ENCODE measurements around the gene FGD6.

The FGD6 gene

DNA sequence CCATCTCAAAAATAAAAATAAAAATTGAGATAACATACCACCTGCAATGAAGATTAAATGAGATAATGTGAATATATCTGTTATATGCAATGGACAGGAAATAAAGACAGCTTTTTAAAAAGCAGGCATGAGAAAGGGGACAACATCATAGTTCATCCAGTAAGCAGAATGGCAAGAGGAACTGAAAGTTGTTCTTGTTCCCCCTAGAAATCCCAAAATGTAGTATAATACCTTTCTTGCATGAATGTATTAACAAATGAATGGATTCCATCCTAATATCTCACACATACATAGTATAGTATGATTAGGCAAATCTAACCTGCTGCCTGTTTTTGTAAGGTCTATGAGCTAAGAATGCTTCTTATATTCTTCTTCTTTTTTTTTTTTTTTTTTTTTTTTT lies 31.4 kb downstream of the FGD6 start:
- no peak for DNase-seq (ENCODE audit: low read depth)
- H3K4me3 ChIP-seq (ENCODE audit: low read depth, low read length), result no peak overlapping the region

DNA sequence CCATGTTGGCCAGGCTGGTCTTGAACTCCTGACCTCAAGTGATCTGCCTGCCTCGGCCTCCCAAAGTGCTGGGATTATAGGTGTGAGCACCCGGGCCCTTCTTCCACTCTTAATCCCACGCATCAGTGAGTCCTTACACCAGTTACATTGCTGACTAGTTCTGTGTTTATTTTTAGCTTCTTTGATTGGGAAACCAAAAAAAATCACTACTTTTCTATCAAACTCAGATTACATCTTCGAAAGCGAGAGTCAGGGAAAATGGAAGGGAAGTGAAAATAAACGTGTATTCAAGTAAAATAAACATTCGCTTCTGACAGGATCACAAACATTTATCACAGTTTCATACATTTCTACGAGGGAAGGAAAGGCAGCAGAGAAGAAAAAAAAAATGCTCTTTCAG lies 32.2 kb downstream of the FGD6 start:
- DNase-seq (ENCODE audit: low read depth), result no peak
- H3K4me3 ChIP-seq (ENCODE audit: low read depth, low read length), result no peak overlapping the region

DNA sequence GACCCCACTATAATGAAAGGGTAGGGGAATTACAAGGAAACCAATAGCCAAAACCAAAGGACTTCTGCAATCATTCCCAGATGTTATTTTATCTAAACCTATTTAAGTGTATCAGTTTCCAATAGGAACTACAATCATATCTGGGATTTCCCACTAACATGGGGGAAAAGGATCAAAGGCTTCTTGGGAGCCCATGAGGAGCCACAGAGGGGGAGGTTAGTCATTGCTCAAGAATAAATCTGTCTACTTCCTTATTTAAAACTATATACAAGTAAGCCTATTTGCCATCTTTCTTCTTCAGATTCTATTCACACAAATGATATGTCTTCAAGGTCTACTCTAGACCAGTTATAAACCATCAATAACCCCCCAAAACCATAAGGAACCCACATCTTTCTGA lies 33.1 kb downstream of the FGD6 start:
- no peak overlapping the region for H3K4me3 ChIP-seq (ENCODE audit: low read depth, low read length)
- no peak for DNase-seq (ENCODE audit: low read depth)

DNA sequence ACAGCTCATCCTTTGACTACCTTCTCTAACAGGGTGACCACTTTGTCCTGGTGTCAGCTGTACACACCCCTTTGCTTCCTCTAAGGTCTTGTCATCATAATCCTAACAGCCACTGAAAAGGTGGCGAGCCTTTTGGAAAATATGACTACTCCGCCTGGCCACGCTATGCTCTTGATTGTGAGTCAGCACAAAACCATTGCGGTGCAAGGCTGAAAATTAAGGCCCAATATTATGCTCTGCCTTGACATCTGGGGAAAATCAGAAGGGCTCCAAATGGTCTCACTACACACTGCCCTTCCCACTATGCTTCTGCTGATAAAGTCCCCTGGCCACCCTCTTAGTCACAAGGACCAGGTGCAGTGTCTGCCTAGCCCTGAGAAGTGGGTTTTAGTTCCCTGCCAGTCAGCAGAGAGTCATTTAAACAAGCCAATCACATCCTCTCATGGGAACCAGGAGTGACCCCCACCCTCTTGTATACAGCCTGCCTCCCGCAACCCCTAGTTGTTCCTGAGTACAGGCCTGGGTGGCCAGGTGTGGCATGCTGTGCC lies 34.3 kb downstream of the FGD6 start:
- DNase-seq (ENCODE audit: low read depth), result no peak

DNA sequence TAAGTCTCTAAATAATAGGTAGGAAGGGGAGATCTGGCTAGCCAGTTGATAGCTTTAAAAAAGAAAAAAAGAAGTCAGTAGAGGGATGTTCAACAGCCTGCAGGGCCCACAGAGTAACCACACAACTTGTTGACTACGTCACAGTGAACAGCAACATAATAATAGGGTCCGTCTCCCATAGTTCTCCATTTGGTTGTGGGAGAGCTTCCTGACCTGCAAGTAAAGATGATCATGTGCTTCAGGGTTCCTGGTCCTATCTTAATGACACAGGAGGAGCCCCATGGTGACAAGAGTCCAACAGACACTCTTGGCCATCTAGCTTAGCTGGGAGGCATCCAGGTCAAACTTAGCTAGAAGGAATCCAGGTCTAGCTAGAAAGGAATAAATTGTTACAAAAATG lies 36.2 kb downstream of the FGD6 start:
- no peak for DNase-seq (ENCODE audit: low read depth)

More for the DNA sequence above, 34.3 kb downstream of the FGD6 start:
- H3K4me3 ChIP-seq (ENCODE audit: low read depth, low read length), result no peak overlapping the region

DNA sequence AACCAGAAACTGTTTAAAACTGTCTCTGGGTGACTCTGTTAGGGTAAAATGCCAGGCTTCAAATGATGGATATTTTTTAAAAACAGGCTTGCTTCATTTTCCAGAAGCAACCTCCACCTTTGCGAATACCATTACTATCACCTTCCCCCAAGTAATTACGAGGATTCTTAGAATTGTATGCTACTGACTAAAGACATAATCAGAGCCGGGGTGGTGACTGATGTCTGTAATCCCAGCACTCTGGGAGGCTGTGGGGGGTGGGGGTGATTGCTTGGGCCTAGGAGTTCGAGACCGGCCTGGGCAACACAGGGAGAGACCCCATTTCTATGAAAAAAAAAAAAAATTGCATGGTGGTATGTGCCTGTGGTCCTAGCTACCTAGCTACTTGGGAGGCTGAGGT lies 38.3 kb downstream of the FGD6 start:
- no peak for DNase-seq (ENCODE audit: low read depth)
- H3K4me3 ChIP-seq (ENCODE audit: low read depth, low read length), result no peak overlapping the region

More for the DNA sequence above, 36.2 kb downstream of the FGD6 start:
- H3K4me3 ChIP-seq (ENCODE audit: low read depth, low read length), result no peak overlapping the region

DNA sequence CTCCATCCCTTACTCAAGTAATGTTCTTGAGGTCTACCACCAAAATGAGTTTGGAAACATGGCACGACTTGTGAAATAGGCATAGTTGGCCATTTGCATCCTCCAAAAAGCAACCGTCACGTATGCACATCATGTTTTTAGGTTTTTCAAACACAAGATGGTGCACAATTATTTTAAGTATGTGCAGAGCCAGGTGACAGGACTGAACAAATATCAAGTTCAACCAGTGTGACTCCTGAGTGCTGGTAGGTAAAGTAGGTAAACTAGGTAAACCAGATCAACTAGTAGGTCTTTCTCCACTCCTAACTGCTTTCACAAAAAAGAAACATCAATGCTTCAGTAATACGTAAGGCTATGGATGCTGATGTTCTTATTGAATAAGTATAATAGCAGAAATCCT lies 39.1 kb downstream of the FGD6 start:
- no peak overlapping the region for H3K4me3 ChIP-seq (ENCODE audit: low read depth, low read length)
- DNase-seq (ENCODE audit: low read depth), result no peak

DNA sequence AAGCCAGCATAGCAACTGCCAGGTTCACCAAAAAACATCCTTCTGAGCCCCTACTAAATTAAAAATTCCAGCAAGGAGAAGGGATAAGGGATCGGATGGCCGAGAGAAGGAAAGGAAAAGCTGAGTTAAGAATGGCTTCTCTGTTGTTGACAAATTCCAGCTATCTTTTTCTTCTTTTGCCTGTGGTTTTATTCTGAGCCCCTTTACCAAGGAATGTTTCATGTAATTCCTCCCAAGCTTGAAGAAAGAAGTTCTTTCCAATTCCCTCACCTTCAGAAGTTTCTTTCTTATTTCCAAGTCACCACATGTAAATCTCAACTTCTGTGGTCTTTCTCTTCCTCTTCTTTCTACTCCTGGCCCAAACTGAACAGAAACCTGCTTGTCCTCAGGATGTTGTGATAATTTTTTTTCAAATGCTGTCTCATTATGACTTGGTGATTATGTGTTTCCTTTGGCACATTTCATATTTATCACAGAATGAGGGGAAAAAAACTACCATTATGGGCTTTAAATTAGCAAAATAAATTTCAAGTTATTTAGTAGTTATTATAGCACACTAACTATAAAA lies 40.0 kb downstream of the FGD6 start:
- no peak for DNase-seq (ENCODE audit: low read depth)
- no peak overlapping the region for H3K4me3 ChIP-seq (ENCODE audit: low read depth, low read length)

DNA sequence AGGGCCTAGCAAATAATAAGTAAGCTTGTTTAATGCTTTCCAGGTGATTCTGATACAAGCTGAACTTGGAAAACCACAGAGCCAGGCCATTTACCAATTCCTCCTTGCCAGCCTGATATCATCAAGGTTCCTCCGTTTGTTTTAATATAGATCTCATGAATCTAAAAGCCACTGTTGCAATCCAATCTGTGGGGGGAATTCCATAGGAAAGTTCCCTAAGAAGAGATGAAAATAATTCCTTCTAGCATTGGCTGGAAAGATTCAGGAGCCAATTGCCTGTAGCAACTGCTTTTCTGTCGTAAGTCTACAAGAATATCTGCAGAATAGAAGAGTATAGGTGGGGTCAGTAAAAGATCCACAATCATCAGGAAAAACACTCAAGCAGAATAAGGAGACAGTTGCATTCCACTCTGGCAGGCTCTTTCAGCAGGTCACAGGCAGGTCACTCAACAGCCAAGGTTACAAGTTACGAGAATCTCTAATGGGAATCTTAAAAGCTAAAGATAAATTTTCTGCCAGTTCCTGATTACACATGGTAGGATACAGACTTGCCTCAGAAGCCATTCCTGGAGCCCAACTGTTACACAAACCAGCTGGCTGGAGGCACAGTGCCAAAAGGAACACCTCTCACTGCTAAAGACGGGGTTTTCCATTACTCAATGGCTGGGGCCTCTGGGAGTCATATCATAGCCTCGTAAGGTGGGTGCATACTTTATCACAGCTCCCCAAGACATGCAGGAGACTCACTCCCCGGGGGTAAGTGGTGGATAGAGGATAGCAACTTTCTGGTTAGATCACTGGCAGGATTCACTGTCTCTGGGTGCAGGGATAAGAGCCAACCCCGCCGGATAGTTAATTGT lies 43.6 kb downstream of the FGD6 start:
- DNase-seq (ENCODE audit: low read depth), result peak; percentile 76
- no peak overlapping the region for H3K4me3 ChIP-seq (ENCODE audit: low read depth, low read length)

DNA sequence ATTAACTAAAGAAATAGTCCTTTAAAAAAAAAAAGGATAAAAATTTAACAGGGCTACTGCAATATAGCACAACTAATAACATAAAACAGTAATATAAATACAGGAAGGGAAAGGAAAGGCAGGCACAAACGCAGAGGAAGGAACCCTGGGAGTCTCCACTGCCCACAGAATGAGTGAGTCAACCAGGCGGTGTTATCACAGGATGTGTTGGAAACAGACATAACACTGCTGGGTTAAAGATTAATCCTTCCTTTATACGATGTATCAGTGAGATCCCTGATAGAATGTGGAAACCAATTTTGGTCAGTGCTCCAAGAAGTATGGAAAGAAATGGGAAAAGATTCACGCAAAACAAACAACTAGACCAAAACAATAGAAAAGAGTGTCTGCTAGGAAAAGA lies 47.9 kb downstream of the FGD6 start:
- no peak overlapping the region for H3K4me3 ChIP-seq (ENCODE audit: low read depth, low read length)
- DNase-seq (ENCODE audit: low read depth), result peak; percentile 48

DNA sequence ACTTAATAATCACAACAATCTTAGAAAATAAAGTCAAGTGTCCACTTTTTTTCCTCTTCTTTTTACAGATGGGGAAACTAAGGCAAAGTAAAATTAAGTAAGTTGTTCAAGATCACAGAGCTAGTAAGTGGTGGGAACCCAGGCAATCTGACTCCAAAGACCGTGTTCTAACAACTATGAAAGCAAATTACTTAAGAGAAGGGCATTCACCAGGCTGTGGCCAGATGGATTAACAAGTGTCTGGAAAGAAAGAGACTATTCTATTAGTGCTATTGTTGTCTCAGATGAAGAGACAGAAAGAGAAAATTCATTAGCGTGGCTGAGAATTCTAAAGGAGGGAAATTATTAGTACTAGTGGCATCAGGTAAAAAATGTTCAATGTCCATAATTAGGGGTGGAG lies 48.5 kb downstream of the FGD6 start:
- H3K4me3 ChIP-seq (ENCODE audit: low read depth, low read length), result no peak overlapping the region
- DNase-seq (ENCODE audit: low read depth), result no peak

DNA sequence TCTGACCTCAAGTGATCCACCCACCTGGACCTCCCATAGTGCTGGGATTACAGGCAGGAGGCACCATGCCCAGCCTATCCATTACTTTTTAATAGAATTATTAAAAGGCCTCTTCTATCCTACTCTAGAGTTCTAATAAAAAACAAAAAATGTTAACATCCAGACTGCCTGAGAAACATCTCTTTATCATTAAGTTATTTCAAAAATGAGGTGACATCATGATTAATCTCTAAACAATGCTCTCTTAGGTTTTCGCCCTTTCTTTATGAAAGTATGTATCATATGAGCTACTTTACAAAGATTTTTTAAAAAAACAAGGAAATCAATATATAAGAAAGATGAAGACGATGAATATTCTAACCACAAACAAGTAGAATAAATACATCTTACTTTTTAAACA lies 52.6 kb downstream of the FGD6 start:
- no peak overlapping the region for H3K4me3 ChIP-seq (ENCODE audit: low read depth, low read length)
- no peak for DNase-seq (ENCODE audit: low read depth)

DNA sequence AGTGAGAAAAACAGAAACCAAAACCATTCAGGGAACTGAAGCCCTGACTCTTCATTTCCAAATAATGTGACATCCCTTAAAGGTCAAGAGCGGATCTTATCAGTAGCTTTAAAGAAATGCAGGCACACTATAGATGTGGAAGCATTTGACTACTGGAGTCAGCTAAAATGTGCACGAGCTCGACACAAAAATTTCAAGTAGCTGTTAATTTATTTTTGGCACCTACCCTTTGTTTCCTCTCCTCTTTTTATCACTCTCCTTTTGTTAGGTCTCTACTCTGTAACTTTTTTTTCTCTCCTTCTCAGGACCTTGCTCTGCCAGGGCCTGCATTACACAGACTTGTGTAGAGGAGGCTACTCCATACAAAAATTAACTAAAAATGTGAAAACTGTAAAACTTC lies 58.3 kb downstream of the FGD6 start:
- no peak for DNase-seq (ENCODE audit: low read depth)
- H3K4me3 ChIP-seq (ENCODE audit: low read depth, low read length), result no peak overlapping the region

DNA sequence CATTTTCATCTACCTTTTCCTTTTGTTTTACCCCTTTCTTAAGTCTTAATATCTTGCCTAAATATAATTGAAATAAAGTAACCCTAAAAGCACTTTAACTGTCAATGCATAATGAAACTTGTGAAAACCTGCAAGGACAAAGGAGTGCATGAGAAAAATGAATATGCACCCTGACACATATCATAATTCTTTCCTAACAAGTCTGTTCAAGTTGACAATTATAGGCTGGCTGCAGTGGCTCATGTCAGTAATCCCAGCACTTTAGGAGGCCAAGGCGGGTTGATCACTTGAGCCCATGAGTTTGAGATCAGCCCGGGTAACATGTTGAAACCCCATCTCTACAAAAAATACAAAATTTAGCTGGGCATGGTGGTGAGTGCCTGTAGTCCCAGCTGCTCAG lies 65.4 kb downstream of the FGD6 start:
- no peak for DNase-seq (ENCODE audit: low read depth)
- H3K4me3 ChIP-seq (ENCODE audit: low read depth, low read length), result no peak overlapping the region

DNA sequence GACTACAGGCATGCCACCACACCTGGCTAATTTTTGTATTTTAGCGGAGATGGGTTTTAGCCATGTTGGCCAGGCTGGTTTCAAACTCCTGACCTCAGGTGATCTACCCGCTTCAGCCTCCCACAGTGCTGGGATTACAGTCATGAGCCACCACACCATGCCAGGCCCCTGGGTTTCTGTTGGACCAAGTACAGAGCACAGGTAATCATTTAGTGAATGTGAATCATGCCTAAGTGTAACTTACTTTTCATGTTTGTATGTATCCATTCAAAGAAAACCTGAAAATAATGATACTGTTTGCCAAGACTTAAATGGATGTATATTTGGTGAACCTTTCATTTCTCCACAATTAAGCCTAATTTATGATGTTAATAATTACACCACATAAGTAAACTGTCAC lies 65.9 kb downstream of the FGD6 start:
- DNase-seq (ENCODE audit: low read depth), result no peak
- no peak overlapping the region for H3K4me3 ChIP-seq (ENCODE audit: low read depth, low read length)

DNA sequence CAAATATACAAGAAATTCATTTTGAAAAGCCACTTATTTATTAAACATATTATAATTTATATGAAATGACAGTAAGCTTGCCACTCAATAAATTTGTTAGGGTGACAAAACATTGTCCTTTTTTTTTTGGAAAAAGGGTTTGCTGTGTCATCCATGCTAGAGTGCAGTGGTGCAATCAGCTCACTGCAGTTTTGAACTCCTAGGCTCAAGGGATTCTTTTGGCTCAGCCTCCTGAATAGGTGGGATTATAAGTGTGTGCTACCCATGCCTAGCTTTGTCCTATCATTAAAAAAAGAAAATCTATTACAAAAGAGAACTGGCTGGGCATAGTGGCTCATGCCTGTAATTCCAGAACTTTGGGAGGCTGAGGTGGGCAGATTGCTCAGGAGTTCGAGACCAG lies 66.8 kb downstream of the FGD6 start:
- no peak overlapping the region for H3K4me3 ChIP-seq (ENCODE audit: low read depth, low read length)
- DNase-seq (ENCODE audit: low read depth), result no peak

DNA sequence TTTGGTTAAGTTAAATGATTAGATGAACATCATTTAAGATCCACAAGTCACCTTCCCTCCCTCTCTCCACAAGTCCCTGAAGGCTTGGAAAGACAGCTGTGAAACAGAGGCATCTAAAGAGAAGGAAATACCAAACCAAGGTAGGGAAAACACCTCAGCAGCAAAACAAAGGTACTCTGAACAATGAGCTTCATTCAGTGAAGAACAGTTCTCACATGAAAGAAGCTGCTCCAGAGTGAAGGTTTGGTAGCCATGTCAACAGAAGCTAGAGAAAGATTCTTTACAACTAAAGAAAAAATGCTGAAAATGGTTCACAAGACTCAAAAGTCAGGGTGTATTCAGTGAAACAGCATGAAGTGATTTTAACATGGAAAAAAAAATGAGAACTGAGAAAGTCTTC lies 69.4 kb downstream of the FGD6 start:
- DNase-seq (ENCODE audit: low read depth), result no peak
- no peak overlapping the region for H3K4me3 ChIP-seq (ENCODE audit: low read depth, low read length)

DNA sequence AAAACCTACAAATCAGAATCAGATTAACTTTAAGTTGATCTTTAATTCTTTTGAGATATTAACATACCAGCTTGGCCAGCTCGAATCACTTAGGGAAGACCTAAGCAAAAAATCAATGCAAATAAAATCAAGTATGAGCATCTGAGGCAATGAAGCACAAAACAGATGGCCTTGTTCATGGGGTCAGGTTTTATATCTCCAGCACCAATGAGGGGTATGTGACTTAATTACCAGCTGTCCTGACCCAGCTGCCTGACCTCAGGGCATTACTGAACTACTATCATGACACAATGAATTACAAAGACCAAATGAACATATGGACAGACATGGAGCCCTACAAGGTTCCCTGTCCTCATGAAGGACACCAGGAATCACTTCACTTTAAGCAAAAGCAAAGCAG lies 70.5 kb downstream of the FGD6 start:
- peak; percentile 22 for DNase-seq (ENCODE audit: low read depth)
- H3K4me3 ChIP-seq (ENCODE audit: low read depth, low read length), result no peak overlapping the region

DNA sequence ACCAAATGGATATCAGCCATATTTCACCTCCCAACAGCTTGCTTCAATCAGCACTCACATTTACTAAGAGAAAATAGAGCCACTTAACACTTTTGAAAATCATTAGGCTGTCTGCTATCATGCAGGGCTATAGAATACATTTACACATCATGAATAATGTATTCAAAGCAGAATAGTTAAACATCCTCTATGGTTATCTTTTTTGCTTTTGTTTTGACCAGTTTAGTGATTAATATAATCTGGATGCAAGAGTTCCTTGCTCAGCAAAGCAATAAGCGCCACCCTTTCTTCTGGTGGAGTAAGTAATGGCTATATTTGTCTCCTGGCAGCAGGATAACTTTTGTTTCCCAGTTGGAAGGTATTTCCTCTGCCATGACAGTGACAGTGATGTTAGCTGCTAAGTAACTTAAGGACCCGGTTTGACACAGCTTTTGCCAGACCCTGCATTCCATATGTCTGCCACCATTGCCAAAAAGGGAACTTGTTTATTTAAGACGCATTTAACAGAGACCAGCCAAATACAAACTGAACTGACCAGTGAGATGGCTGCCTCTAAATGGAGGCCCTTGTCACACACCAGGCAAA lies 73.6 kb downstream of the FGD6 start:
- no peak overlapping the region for H3K4me3 ChIP-seq (ENCODE audit: low read depth, low read length)
- no peak for DNase-seq (ENCODE audit: low read depth)

DNA sequence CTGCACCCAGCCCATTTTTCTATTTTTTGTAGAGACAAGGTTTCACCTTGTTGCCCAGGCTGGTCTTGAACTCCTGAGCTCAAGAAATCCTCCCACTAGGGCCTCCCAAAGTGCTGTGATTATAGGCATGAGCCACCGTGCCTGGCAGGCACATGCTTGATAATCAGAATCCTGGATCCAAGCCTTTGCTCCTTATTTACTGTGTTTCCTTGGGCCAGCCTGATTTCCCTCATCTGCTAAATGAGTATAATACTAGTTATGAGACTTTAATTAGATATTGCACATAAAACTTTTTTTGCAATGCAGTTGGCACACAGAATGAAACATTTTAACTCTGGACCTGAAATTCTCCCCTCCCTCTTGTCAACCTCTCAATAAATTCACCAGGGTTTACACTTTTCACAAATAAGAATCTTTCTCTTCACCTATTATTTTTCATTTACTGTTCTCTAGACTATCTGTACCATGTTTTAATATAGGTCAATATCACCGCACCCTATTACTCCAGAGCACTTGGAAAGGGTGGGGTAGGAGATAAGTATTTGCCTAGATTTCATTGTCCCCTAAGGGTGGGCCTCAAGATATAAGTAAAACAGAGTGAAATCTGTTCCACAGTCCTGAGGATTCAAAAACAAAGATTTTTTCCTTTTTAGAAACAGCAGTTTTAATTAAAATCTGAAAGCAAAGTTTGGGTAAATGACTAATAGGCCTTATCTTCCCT lies 74.7 kb downstream of the FGD6 start:
- no peak overlapping the region for H3K4me3 ChIP-seq (ENCODE audit: low read depth, low read length)
- DNase-seq (ENCODE audit: low read depth), result no peak
